B cell (primary cell): ENCODE measurements around the gene AP5M1. TPM values are rescaled to one million over a fixed set of nuclear protein-coding genes. Genes with fewer than 3 reads are reported as not detected.

Experiments used
- ATAC-seq: fragments of 200-7000 bp; cut with Tn5 transposase; one replicate; pipeline ENCODE4 v1.10.0; 2021; ENCODE audit warnings: low read depth, mild to moderate bottlenecking, moderate number of reproducible peaks, moderate library complexity
- CTCF ChIA-PET: fragments of 350-600 bp; sonication (Branson Sonifier 250); formaldehyde crosslinking; loops from one replicate; lab custom pipeline; 2021; ENCODE audit warnings: antibody characterized with exemption, inconsistent platforms; lab: Charles Lee
- POLR2A ChIA-PET: fragments of 350-600 bp; sonication (Branson Sonifier 250); formaldehyde crosslinking; loops from one replicate; lab custom pipeline; 2021; ENCODE audit warnings: antibody characterized with exemption; lab: Charles Lee
- DNase-seq: peaks from one replicate; pipeline ENCODE4 v3.0.0; 2013
- H2AFZ ChIP-seq: 2 replicates; pipeline ENCODE4 v1.6.1; 2012; ENCODE audit warnings: mild to moderate bottlenecking, low read depth, low read length; ENCODE audit not compliant: insufficient read depth, poor library complexity, severe bottlenecking
- H3K27ac ChIP-seq, 2 donors: 1 replicate in 1 of 2; 2 replicates in 1 of 2; pipeline ENCODE4 v1.5.1; 2012 to 2013; ENCODE audit warnings: low read length in 2 of 2, mild to moderate bottlenecking in 2 of 2, moderate library complexity in 1 of 2
- H3K27me3 ChIP-seq, 4 experiments: fragments of 200-600 bp in 1 of 4; sonication (generic) in 1 of 4; replicated peaks in 1 of 4; 1 replicate in 2 of 4; 2 replicates in 2 of 4; pipeline versions ENCODE4 v1.6.1 to v1.7.0; 2013 to 2016; ENCODE audit warnings: low read length in 3 of 4, mild to moderate bottlenecking in 2 of 4, mixed read lengths in 1 of 4, moderate library complexity in 1 of 4; ENCODE audit not compliant: insufficient read depth in 4 of 4, control insufficient read depth in 3 of 4; ENCODE audit errors: control extremely low read depth in 1 of 4
- H3K36me3 ChIP-seq, 2 experiments: replicated peaks in 1 of 2; 1 replicate in 1 of 2; 2 replicates in 1 of 2; pipeline versions ENCODE4 v1.6.1 to v1.7.1; 2013; ENCODE audit warnings: low read length in 1 of 2; ENCODE audit not compliant: insufficient read depth in 2 of 2, control insufficient read depth in 1 of 2; ENCODE audit errors: control extremely low read depth in 1 of 2, extremely low read depth in 1 of 2
- H3K4me1 ChIP-seq, 2 donors: fragments of 200-600 bp in 1 of 2; sonication (generic) in 1 of 2; 1 replicate in 1 of 2; 2 replicates in 1 of 2; pipeline versions ENCODE4 v1.5.1 to v1.6.1; 2013 to 2017; ENCODE audit warnings: low read length in 2 of 2; ENCODE audit not compliant: control insufficient read depth in 2 of 2, insufficient read depth in 2 of 2
- H3K4me2 ChIP-seq: replicated peaks from 2 replicates; pipeline ENCODE3; 2012; ENCODE audit warnings: mild to moderate bottlenecking, low read depth, low read length; ENCODE audit not compliant: poor library complexity, severe bottlenecking
- H3K4me3 ChIP-seq, 5 experiments: fragments of 200-600 bp in 1 of 5; sonication (generic) in 1 of 5; 1 replicate in 3 of 5; 2 replicates in 2 of 5; pipeline versions ENCODE4 v1.5.1 to v1.7.0; 2011 to 2016; ENCODE audit warnings: low read length in 4 of 5, mild to moderate bottlenecking in 4 of 5, low read depth in 2 of 5, control low read depth in 1 of 5, moderate library complexity in 1 of 5; ENCODE audit not compliant: insufficient read depth in 1 of 5; ENCODE audit errors: control extremely low read depth in 1 of 5, extremely low read depth in 1 of 5
- H3K79me2 ChIP-seq: fragments of 200-600 bp; sonication (generic); one replicate; pipeline ENCODE4 v1.6.0; 2016; ENCODE audit warnings: low read length; ENCODE audit not compliant: control insufficient read depth, insufficient read depth
- H3K9ac ChIP-seq: fragments of 200-600 bp; sonication (generic); 2 replicates; pipeline ENCODE4 v1.6.1; 2017; ENCODE audit warnings: mild to moderate bottlenecking, low read length, moderate library complexity
- H3K9me3 ChIP-seq, 3 donors: one replicate each; pipeline versions ENCODE4 v1.6.1 to v1.7.1; 2013; ENCODE audit warnings: low read length in 2 of 3; ENCODE audit not compliant: control insufficient read depth in 2 of 3, insufficient read depth in 1 of 3; ENCODE audit errors: control extremely low read depth in 1 of 3
- H4K20me1 ChIP-seq: 2 replicates; pipeline ENCODE4 v1.6.0; 2012; ENCODE audit warnings: mild to moderate bottlenecking, low read length; ENCODE audit not compliant: insufficient read depth, control insufficient read depth, poor library complexity, severe bottlenecking
- H3K27ac Mint-ChIP-seq: one replicate; pipeline ENCODE4 v1.8.0; 2021; ENCODE audit warnings: mixed read lengths
- H3K27me3 Mint-ChIP-seq: one replicate; pipeline ENCODE4 v1.8.0; 2021; ENCODE audit warnings: mixed read lengths
- H3K4me1 Mint-ChIP-seq: one replicate; pipeline ENCODE4 v1.8.0; 2021; ENCODE audit warnings: mixed read lengths
- H3K4me3 Mint-ChIP-seq: one replicate; pipeline ENCODE4 v1.8.0; 2021; ENCODE audit warnings: mixed read lengths
- H3K9me3 Mint-ChIP-seq: one replicate; pipeline ENCODE4 v1.8.0; 2022; ENCODE audit warnings: mixed read lengths; ENCODE audit not compliant: insufficient read depth
- CTCF ChIP-seq: fragments of 200-600 bp; IDR thresholded peaks from one replicate; pipeline ENCODE4 v1.8.0; 2022; ENCODE audit warnings: antibody characterized with exemption, mild to moderate bottlenecking
- EZH2 ChIP-seq: IDR thresholded peaks from 2 replicates; pipeline ENCODE4 v1.6.1; 2012; ENCODE audit warnings: borderline replicate concordance, low read depth, mild to moderate bottlenecking, moderate library complexity, low read length; ENCODE audit not compliant: insufficient read depth, poor library complexity, severe bottlenecking
- WGBS: methylation state at CpG from one replicate; pipeline ENCODE4 v1.1.5; 2013; ENCODE audit warnings: missing lambda C conversion rate; ENCODE audit not compliant: insufficient coverage; 5-methylcytosine and 5-hydroxymethylcytosine counted together
- intact Hi-C: fragments of 100-400 bp; cut with micrococcal nuclease; formaldehyde crosslinking; loops from one replicate; pipeline ENCODE4 v1.10.0; 2022
- polyA plus RNA-seq: library from polyadenylated mRNA; depleted of rRNA; stranded (reverse); fragments of >200 nt; gene quantifications from 2 replicates; pipeline ENCODE4 v1.2.3, GENCODE V29; 2012
- total RNA-seq, 2 donors: library from RNA; stranded (reverse); fragments of 120-200 nt in 1 of 2; gene quantifications; 1 replicate in 1 of 2; 2 replicates in 1 of 2; pipeline versions ENCODE4 v1.2.3 to v1.2.4, GENCODE V29; 2013 to 2022

Gene AP5M1
- total and polyA plus RNA-seq, 2 donors (not counting 1 experiment from before 2014, with no cell fraction given) = 14.5 to 53.6 TPM

- Histone ChIP-seq H4K20me1 (peaks cover 22% of the 10 kb centered on the region), H3K36me3 (peaks cover 3 to 16% of the 10 kb centered on the region in 2 experiments), H3K79me2 (peaks cover 46% of the 10 kb centered on the region), H2AFZ (no peak overlapping the region), H3K27ac (no peak overlapping the region), H3K27me3 (no peaks in the 10 kb centered on the region), H3K9ac (no peak overlapping the region), H3K4me2 (no peak overlapping the region), H3K4me3 (no peak overlapping the region), H3K9me3 (no peaks in the 10 kb centered on the region), H3K4me1 (peaks cover 11 to 12% of the 10 kb centered on the region in 2 donors)
- H3K4me1 Mint-ChIP-seq = peaks cover 24% of the 10 kb centered on the region
- no peak for DNase-seq
- intact Hi-C loops = no loop called here
- TF ChIP-seq EZH2 = no peak
- TF ChIP-seq CTCF = no peak
- CTCF ChIA-PET = no interaction called here
- no peaks in the 10 kb centered on the region for H3K9me3 Mint-ChIP-seq
- no peak for ATAC-seq
- H3K27me3 Mint-ChIP-seq = no peaks in the 10 kb centered on the region
- WGBS = no CpG with 5 or more reads among the region's 2 CpGs
- POLR2A ChIA-PET = no interaction called here
- H3K4me3 Mint-ChIP-seq = no peak overlapping the region
- H3K27ac Mint-ChIP-seq = no peak overlapping the region
Observed at GRCh38 chr14:57275023-57275664, 6.4 kb downstream of the AP5M1 start.

GRCh38 chr14:57277062-57277461, 8.3 kb downstream of the AP5M1 start:
- H3K4me1 Mint-ChIP-seq = peaks cover 8% of the 10 kb centered on the region
- Histone ChIP-seq H3K4me1 (no peaks in the 10 kb centered on the region), H3K9ac (no peak overlapping the region), H3K36me3 (peaks cover 3 to 18% of the 10 kb centered on the region in 2 experiments), H3K4me2 (no peak overlapping the region), H2AFZ (no peak overlapping the region), H4K20me1 (peaks cover 15% of the 10 kb centered on the region), H3K9me3 (no peaks in the 10 kb centered on the region), H3K27ac (no peak overlapping the region), H3K79me2 (peaks cover 26% of the 10 kb centered on the region), H3K27me3 (no peaks in the 10 kb centered on the region), H3K4me3 (no peak overlapping the region)
- H3K27me3 Mint-ChIP-seq = no peaks in the 10 kb centered on the region
- TF ChIP-seq CTCF (no peak), EZH2 (no peak)
- no CpG with 5 or more reads among the region's 3 CpGs for WGBS
- POLR2A ChIA-PET = no interaction called here
- H3K27ac Mint-ChIP-seq = no peak overlapping the region
- no peaks in the 10 kb centered on the region for H3K9me3 Mint-ChIP-seq
- H3K4me3 Mint-ChIP-seq = no peak overlapping the region
- intact Hi-C loops = no loop called here
- CTCF ChIA-PET = no interaction called here
- DNase-seq (no peak), ATAC-seq (no peak)
